ENCODE measurements around the gene LPAR3. TPM values are rescaled to one million over a fixed set of nuclear protein-coding genes. Genes with fewer than 3 reads are reported as not detected.

LPAR3 gene
- total RNA-seq, 2 donors from 2014 or later, result 40.4 to 56.7 TPM

GRCh38 chr1:84936116-84936810 lies 43.3 kb upstream of the LPAR3 start:
- H3K4me1 ChIP-seq, result peaks cover 0 to 4% of the 10 kb centered on the region in 2 donors
- no peak overlapping the region for H3K4me3 ChIP-seq
- TF ChIP-seq CTCF (IDR thresholded peaks at IDR 0.05), result peak; percentile 75 to 94
- H3K36me3 ChIP-seq, result no peaks in the 10 kb centered on the region
- no peaks in the 10 kb centered on the region for H3K9me3 ChIP-seq
- no peaks in the 10 kb centered on the region for H3K27me3 ChIP-seq
- no peak for DNase-seq (ENCODE audit: low spot score)
- H3K27ac ChIP-seq, result no peak overlapping the region

- H3K4me1 ChIP-seq, result peaks cover 0 to 4% of the 10 kb centered on the region in 2 donors
- H3K27me3 ChIP-seq, result no peaks in the 10 kb centered on the region
- no peaks in the 10 kb centered on the region for H3K9me3 ChIP-seq
- no peak for DNase-seq (ENCODE audit: low spot score)
- no peaks in the 10 kb centered on the region for H3K36me3 ChIP-seq
- no peak overlapping the region for H3K27ac ChIP-seq
- no peak overlapping the region for H3K4me3 ChIP-seq
- no peak for TF ChIP-seq CTCF (IDR thresholded peaks at IDR 0.05)
These were observed 40.1 kb upstream of the LPAR3 start for GRCh38 chr1:84933011-84933611.

- Histone ChIP-seq H3K27me3 (no peaks in the 10 kb centered on the region), H3K36me3 (no peaks in the 10 kb centered on the region), H3K9me3 (no peaks in the 10 kb centered on the region), H3K4me3 (no peak overlapping the region), H3K4me1 (peaks cover 0 to under 1% of the 10 kb centered on the region in 2 donors), H3K27ac (no peak overlapping the region)
- no peak for TF ChIP-seq CTCF (IDR thresholded peaks at IDR 0.05)
- no peak for DNase-seq (ENCODE audit: low spot score)
These were observed 37.8 kb upstream of the LPAR3 start for GRCh38 chr1:84930831-84931230.

DNA sequence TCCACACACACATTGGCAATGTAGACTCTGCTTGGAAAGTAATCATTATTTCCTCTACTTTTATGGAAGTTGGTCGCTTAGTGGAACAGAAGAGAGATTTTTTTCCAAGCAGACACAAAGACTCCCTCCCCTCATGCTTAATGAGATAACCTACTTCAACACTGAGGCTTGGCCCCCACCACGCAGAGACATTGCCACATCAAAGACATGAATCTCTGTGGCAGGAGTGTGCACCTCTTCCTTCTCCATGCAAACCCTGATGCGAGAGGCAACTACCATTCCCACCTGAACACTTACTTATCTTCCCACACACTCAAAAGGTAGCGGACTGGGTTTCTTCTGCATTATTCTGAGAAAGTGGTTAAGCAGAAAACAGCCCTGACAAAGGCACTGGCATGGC lies 37.3 kb upstream of the LPAR3 start:
- no peak overlapping the region for H3K4me3 ChIP-seq
- H3K36me3 ChIP-seq, result no peaks in the 10 kb centered on the region
- no peak for DNase-seq (ENCODE audit: low spot score)
- no peak for TF ChIP-seq CTCF (IDR thresholded peaks at IDR 0.05)
- no peaks in the 10 kb centered on the region for H3K9me3 ChIP-seq
- no peaks in the 10 kb centered on the region for H3K27me3 ChIP-seq
- H3K27ac ChIP-seq, result no peak overlapping the region
- H3K4me1 ChIP-seq, result no peaks in the 10 kb centered on the region

DNA sequence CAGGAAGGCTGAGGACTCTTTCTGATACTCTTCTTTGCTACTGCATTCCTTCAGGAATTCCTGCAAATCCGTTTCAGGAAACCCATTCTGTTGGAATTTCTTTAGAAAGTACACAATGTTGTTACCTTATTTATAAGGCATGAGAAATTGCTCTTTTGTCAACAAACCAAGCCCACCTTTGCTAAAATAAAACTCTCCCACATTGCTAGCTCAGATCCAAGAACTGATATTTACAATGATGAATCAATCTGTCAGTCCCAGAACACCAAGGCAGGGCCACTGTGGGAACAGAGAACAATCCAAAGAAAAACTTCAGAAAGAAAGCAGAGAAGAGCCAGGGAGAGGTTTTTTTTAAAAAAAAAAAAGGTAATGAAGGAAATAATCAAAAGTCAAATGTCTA lies 36.6 kb upstream of the LPAR3 start:
- no peak overlapping the region for H3K4me3 ChIP-seq
- TF ChIP-seq CTCF (IDR thresholded peaks at IDR 0.05), result no peak

More for the DNA sequence above, 36.6 kb upstream of the LPAR3 start:
- no peaks in the 10 kb centered on the region for H3K27me3 ChIP-seq
- no peaks in the 10 kb centered on the region for H3K36me3 ChIP-seq
- DNase-seq (ENCODE audit: low spot score), result no peak
- no peaks in the 10 kb centered on the region for H3K4me1 ChIP-seq
- no peaks in the 10 kb centered on the region for H3K9me3 ChIP-seq
- H3K27ac ChIP-seq, result no peak overlapping the region
